Colonic mucosa (tissue), 4 donors: Measurements from ENCODE around the gene IL1RAPL1. TPM values are rescaled to one million over a fixed set of nuclear protein-coding genes. Genes with fewer than 3 reads are reported as not detected.

Experiments
- DNase-seq: peaks from one replicate; pipeline ENCODE4 v3.0.0-alpha.2; 2020
- H3K27ac ChIP-seq: fragments of 200-600 bp; one replicate; pipeline ENCODE4 v1.8.0; 2021
- H3K27me3 ChIP-seq: fragments of 200-600 bp; one replicate; pipeline ENCODE4 v1.8.0; 2021
- H3K36me3 ChIP-seq: fragments of 200-600 bp; one replicate; pipeline ENCODE4 v1.8.0; 2021
- H3K4me1 ChIP-seq: fragments of 200-600 bp; one replicate; pipeline ENCODE4 v1.8.0; 2021; ENCODE audit warnings: mild to moderate bottlenecking
- H3K4me3 ChIP-seq: fragments of 200-600 bp; one replicate; pipeline ENCODE4 v1.8.0; 2021
- H3K9ac ChIP-seq, 2 donors: one replicate each; pipeline ENCODE4 v1.7.0; 2013; ENCODE audit warnings: control low read depth in 2 of 2, low read depth in 2 of 2, low read length in 2 of 2
- H3K9me3 ChIP-seq: fragments of 200-600 bp; one replicate; pipeline ENCODE4 v1.8.0; 2021
- CTCF ChIP-seq: fragments of 200-600 bp; IDR thresholded peaks from one replicate; pipeline ENCODE4 v1.8.0; 2022; ENCODE audit warnings: antibody characterized with exemption, mild to moderate bottlenecking
- intact Hi-C: fragments of 100-400 bp; cut with DNase I; formaldehyde crosslinking; loops from one replicate; pipeline ENCODE4 v1.14.1; 2022
- total RNA-seq, 2 donors: library from RNA; stranded (reverse); fragmentation: NEBNext Ultra II Directional in 1 of 2; extraction: Animal tissue kit (Norgen Biotek cat#: 25700) in 1 of 2; gene quantifications; one replicate each; pipeline ENCODE4 v1.2.1, GENCODE V29; 2021
- donor health status: healthy.
- donor health status: DM: no; HTN: no; CAD: no.
- donor health status: DM: no; HTN: no; CAD: no.

Gene IL1RAPL1
- total RNA-seq, 2 donors from 2014 or later = 0.10 to 0.24 TPM

DNA sequence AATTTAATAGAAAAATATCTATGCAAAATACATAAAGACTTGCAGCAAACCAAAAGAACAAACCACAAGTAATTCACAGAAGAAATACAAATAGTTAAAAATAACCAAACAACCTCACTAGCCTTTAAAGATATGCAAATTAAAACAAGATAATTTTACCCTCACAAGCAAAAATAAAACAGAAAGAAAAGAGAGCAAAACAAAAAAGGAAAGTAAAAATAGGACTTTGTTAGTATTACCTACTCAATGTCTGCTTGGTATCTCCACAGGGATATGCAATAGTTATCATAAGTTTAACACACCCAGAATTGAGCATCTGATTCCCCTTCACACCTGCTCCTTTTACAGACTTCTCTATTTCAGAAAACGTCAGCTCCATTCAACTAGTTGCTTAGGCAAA, 890.6 kb downstream of the IL1RAPL1 start:
- Histone ChIP-seq H3K27me3 (no peaks in the 10 kb centered on the region), H3K36me3 (no peaks in the 10 kb centered on the region), H3K9me3 (no peaks in the 10 kb centered on the region), H3K4me1 (no peaks in the 10 kb centered on the region), H3K27ac (no peak overlapping the region), H3K9ac (no peak overlapping the region), H3K4me3 (no peak overlapping the region)
- intact Hi-C loops = loop anchor here (10.0 kb wide), 1 partner anchor 63 kb away; no protein-coding TSS in a partner anchor
- TF ChIP-seq CTCF = no peak
- no peak for DNase-seq

- H3K9ac ChIP-seq = no peak overlapping the region
- intact Hi-C loops = loop anchor here (10.0 kb wide), 1 partner anchor 64 kb away; no protein-coding TSS in a partner anchor
- H3K27ac ChIP-seq = no peak overlapping the region
- H3K9me3 ChIP-seq = no peaks in the 10 kb centered on the region
- TF ChIP-seq CTCF = peak; percentile 63
- H3K27me3 ChIP-seq = no peaks in the 10 kb centered on the region
- peak; percentile 29 for DNase-seq
- no peak overlapping the region for H3K4me3 ChIP-seq
- H3K4me1 ChIP-seq = no peaks in the 10 kb centered on the region
- H3K36me3 ChIP-seq = no peaks in the 10 kb centered on the region
These were observed 891.3 kb downstream of the IL1RAPL1 start for GRCh38 chrX:29478336-29479069.

GRCh38 chrX:29487214-29487613, 900.0 kb downstream of the IL1RAPL1 start:
- no peaks in the 10 kb centered on the region for H3K9me3 ChIP-seq
- H3K9ac ChIP-seq = no peak overlapping the region
- H3K4me1 ChIP-seq = no peaks in the 10 kb centered on the region
- intact Hi-C loops = no loop called here
- no peaks in the 10 kb centered on the region for H3K36me3 ChIP-seq
- H3K27me3 ChIP-seq = no peaks in the 10 kb centered on the region
- no peak for DNase-seq
- H3K27ac ChIP-seq = no peak overlapping the region
- no peak overlapping the region for H3K4me3 ChIP-seq
- TF ChIP-seq CTCF = no peak

DNA sequence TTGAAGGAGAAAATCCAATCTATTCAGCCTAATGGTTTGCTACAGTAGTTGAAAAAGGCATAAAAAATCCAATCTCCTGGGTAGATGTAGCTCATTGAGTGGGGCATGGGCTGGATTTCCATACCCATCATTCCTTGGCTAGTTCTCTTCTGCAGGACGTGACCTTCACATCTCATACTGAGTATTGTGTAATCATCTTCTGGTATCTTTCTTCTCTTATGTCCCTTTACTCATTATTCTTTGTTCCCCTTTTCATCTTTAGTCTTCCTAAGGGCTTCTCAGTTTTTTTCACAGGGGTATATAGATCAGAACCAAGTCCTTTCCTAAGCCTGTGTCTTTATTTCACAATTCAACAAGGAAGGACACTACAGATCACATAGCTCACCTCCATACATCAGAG, 900.5 kb downstream of the IL1RAPL1 start:
- Histone ChIP-seq H3K9me3 (no peaks in the 10 kb centered on the region), H3K36me3 (no peaks in the 10 kb centered on the region), H3K4me3 (no peak overlapping the region), H3K9ac (no peak overlapping the region), H3K27me3 (no peaks in the 10 kb centered on the region), H3K4me1 (no peaks in the 10 kb centered on the region), H3K27ac (no peak overlapping the region)
- TF ChIP-seq CTCF = no peak
- no peak for DNase-seq
- intact Hi-C loops = no loop called here

- no peaks in the 10 kb centered on the region for H3K36me3 ChIP-seq
- no peaks in the 10 kb centered on the region for H3K27me3 ChIP-seq
- H3K4me3 ChIP-seq = no peak overlapping the region
- TF ChIP-seq CTCF = no peak
- no peak for DNase-seq
- H3K9me3 ChIP-seq = no peaks in the 10 kb centered on the region
- intact Hi-C loops = no loop called here
- H3K27ac ChIP-seq = no peak overlapping the region
- no peak overlapping the region for H3K9ac ChIP-seq
- H3K4me1 ChIP-seq = no peaks in the 10 kb centered on the region
These were observed 901.7 kb downstream of the IL1RAPL1 start for GRCh38 chrX:29488919-29489318.
